GM12873 (cell line): ENCODE measurements around the gene SHISAL1.

ENCODE experiments used
- CTCF ChIP-seq: IDR thresholded peaks from 2 replicates; pipeline ENCODE4 v1.5.1; 2012; ENCODE audit warnings: low read depth, mild to moderate bottlenecking, moderate library complexity, low read length, control low read depth; ENCODE audit not compliant: insufficient read depth; ENCODE audit errors: missing control alignments

The SHISAL1 gene

GRCh38 chr22:44247346-44247745, 65.4 kb downstream of the SHISAL1 start:
- no peak for TF ChIP-seq CTCF

GRCh38 chr22:44246615-44247326, 66.0 kb downstream of the SHISAL1 start:
- TF ChIP-seq CTCF: no peak

GRCh38 chr22:44245867-44246266, 66.9 kb downstream of the SHISAL1 start:
- TF ChIP-seq CTCF: no peak

- no peak for TF ChIP-seq CTCF
These were observed 67.3 kb downstream of the SHISAL1 start for GRCh38 chr22:44245438-44245837.

GRCh38 chr22:44244265-44244822, 68.4 kb downstream of the SHISAL1 start:
- TF ChIP-seq CTCF: no peak

- TF ChIP-seq CTCF: no peak
These were observed 69.0 kb downstream of the SHISAL1 start for GRCh38 chr22:44243761-44244160.

GRCh38 chr22:44242946-44243724, 69.6 kb downstream of the SHISAL1 start:
- no peak for TF ChIP-seq CTCF
